B cell (primary cell): Measurements from ENCODE around the gene FNDC11. TPM values are rescaled to one million over a fixed set of nuclear protein-coding genes. Genes with fewer than 3 reads are reported as not detected.

Experiments
- ATAC-seq: fragments of 200-7000 bp; cut with Tn5 transposase; one replicate; pipeline ENCODE4 v1.10.0; 2021; ENCODE audit warnings: low read depth, mild to moderate bottlenecking, moderate number of reproducible peaks, moderate library complexity
- CTCF ChIA-PET: fragments of 350-600 bp; sonication (Branson Sonifier 250); formaldehyde crosslinking; loops from one replicate; lab custom pipeline; 2021; ENCODE audit warnings: antibody characterized with exemption, inconsistent platforms; lab: Charles Lee
- POLR2A ChIA-PET: fragments of 350-600 bp; sonication (Branson Sonifier 250); formaldehyde crosslinking; loops from one replicate; lab custom pipeline; 2021; ENCODE audit warnings: antibody characterized with exemption; lab: Charles Lee
- DNase-seq: peaks from one replicate; pipeline ENCODE4 v3.0.0; 2013
- H2AFZ ChIP-seq: 2 replicates; pipeline ENCODE4 v1.6.1; 2012; ENCODE audit warnings: mild to moderate bottlenecking, low read depth, low read length; ENCODE audit not compliant: insufficient read depth, poor library complexity, severe bottlenecking
- H3K27ac ChIP-seq, 2 donors: 1 replicate in 1 of 2; 2 replicates in 1 of 2; pipeline ENCODE4 v1.5.1; 2012 to 2013; ENCODE audit warnings: low read length in 2 of 2, mild to moderate bottlenecking in 2 of 2, moderate library complexity in 1 of 2
- H3K27me3 ChIP-seq, 4 experiments: fragments of 200-600 bp in 1 of 4; sonication (generic) in 1 of 4; replicated peaks in 1 of 4; 1 replicate in 2 of 4; 2 replicates in 2 of 4; pipeline versions ENCODE4 v1.6.1 to v1.7.0; 2013 to 2016; ENCODE audit warnings: low read length in 3 of 4, mild to moderate bottlenecking in 2 of 4, mixed read lengths in 1 of 4, moderate library complexity in 1 of 4; ENCODE audit not compliant: insufficient read depth in 4 of 4, control insufficient read depth in 3 of 4; ENCODE audit errors: control extremely low read depth in 1 of 4
- H3K36me3 ChIP-seq, 2 experiments: replicated peaks in 1 of 2; 1 replicate in 1 of 2; 2 replicates in 1 of 2; pipeline versions ENCODE4 v1.6.1 to v1.7.1; 2013; ENCODE audit warnings: low read length in 1 of 2; ENCODE audit not compliant: insufficient read depth in 2 of 2, control insufficient read depth in 1 of 2; ENCODE audit errors: control extremely low read depth in 1 of 2, extremely low read depth in 1 of 2
- H3K4me1 ChIP-seq, 2 donors: fragments of 200-600 bp in 1 of 2; sonication (generic) in 1 of 2; 1 replicate in 1 of 2; 2 replicates in 1 of 2; pipeline versions ENCODE4 v1.5.1 to v1.6.1; 2013 to 2017; ENCODE audit warnings: low read length in 2 of 2; ENCODE audit not compliant: control insufficient read depth in 2 of 2, insufficient read depth in 2 of 2
- H3K4me2 ChIP-seq: replicated peaks from 2 replicates; pipeline ENCODE3; 2012; ENCODE audit warnings: mild to moderate bottlenecking, low read depth, low read length; ENCODE audit not compliant: poor library complexity, severe bottlenecking
- H3K4me3 ChIP-seq, 5 experiments: fragments of 200-600 bp in 1 of 5; sonication (generic) in 1 of 5; 1 replicate in 3 of 5; 2 replicates in 2 of 5; pipeline versions ENCODE4 v1.5.1 to v1.7.0; 2011 to 2016; ENCODE audit warnings: low read length in 4 of 5, mild to moderate bottlenecking in 4 of 5, low read depth in 2 of 5, control low read depth in 1 of 5, moderate library complexity in 1 of 5; ENCODE audit not compliant: insufficient read depth in 1 of 5; ENCODE audit errors: control extremely low read depth in 1 of 5, extremely low read depth in 1 of 5
- H3K79me2 ChIP-seq: fragments of 200-600 bp; sonication (generic); one replicate; pipeline ENCODE4 v1.6.0; 2016; ENCODE audit warnings: low read length; ENCODE audit not compliant: control insufficient read depth, insufficient read depth
- H3K9ac ChIP-seq: fragments of 200-600 bp; sonication (generic); 2 replicates; pipeline ENCODE4 v1.6.1; 2017; ENCODE audit warnings: mild to moderate bottlenecking, low read length, moderate library complexity
- H3K9me3 ChIP-seq, 3 donors: one replicate each; pipeline versions ENCODE4 v1.6.1 to v1.7.1; 2013; ENCODE audit warnings: low read length in 2 of 3; ENCODE audit not compliant: control insufficient read depth in 2 of 3, insufficient read depth in 1 of 3; ENCODE audit errors: control extremely low read depth in 1 of 3
- H4K20me1 ChIP-seq: 2 replicates; pipeline ENCODE4 v1.6.0; 2012; ENCODE audit warnings: mild to moderate bottlenecking, low read length; ENCODE audit not compliant: insufficient read depth, control insufficient read depth, poor library complexity, severe bottlenecking
- H3K27ac Mint-ChIP-seq: one replicate; pipeline ENCODE4 v1.8.0; 2021; ENCODE audit warnings: mixed read lengths
- H3K27me3 Mint-ChIP-seq: one replicate; pipeline ENCODE4 v1.8.0; 2021; ENCODE audit warnings: mixed read lengths
- H3K4me1 Mint-ChIP-seq: one replicate; pipeline ENCODE4 v1.8.0; 2021; ENCODE audit warnings: mixed read lengths
- H3K4me3 Mint-ChIP-seq: one replicate; pipeline ENCODE4 v1.8.0; 2021; ENCODE audit warnings: mixed read lengths
- H3K9me3 Mint-ChIP-seq: one replicate; pipeline ENCODE4 v1.8.0; 2022; ENCODE audit warnings: mixed read lengths; ENCODE audit not compliant: insufficient read depth
- CTCF ChIP-seq: fragments of 200-600 bp; IDR thresholded peaks from one replicate; pipeline ENCODE4 v1.8.0; 2022; ENCODE audit warnings: antibody characterized with exemption, mild to moderate bottlenecking
- EZH2 ChIP-seq: IDR thresholded peaks from 2 replicates; pipeline ENCODE4 v1.6.1; 2012; ENCODE audit warnings: borderline replicate concordance, low read depth, mild to moderate bottlenecking, moderate library complexity, low read length; ENCODE audit not compliant: insufficient read depth, poor library complexity, severe bottlenecking
- WGBS: methylation state at CpG from one replicate; pipeline ENCODE4 v1.1.5; 2013; ENCODE audit warnings: missing lambda C conversion rate; ENCODE audit not compliant: insufficient coverage; 5-methylcytosine and 5-hydroxymethylcytosine counted together
- intact Hi-C: fragments of 100-400 bp; cut with micrococcal nuclease; formaldehyde crosslinking; loops from one replicate; pipeline ENCODE4 v1.10.0; 2022
- polyA plus RNA-seq: library from polyadenylated mRNA; depleted of rRNA; stranded (reverse); fragments of >200 nt; gene quantifications from 2 replicates; pipeline ENCODE4 v1.2.3, GENCODE V29; 2012
- total RNA-seq, 2 donors: library from RNA; stranded (reverse); fragments of 120-200 nt in 1 of 2; gene quantifications; 1 replicate in 1 of 2; 2 replicates in 1 of 2; pipeline versions ENCODE4 v1.2.3 to v1.2.4, GENCODE V29; 2013 to 2022

The FNDC11 gene
- total and polyA plus RNA-seq, 2 donors (not counting 1 experiment from before 2014, with no cell fraction given) = 3.8 to 34.2 TPM

DNA sequence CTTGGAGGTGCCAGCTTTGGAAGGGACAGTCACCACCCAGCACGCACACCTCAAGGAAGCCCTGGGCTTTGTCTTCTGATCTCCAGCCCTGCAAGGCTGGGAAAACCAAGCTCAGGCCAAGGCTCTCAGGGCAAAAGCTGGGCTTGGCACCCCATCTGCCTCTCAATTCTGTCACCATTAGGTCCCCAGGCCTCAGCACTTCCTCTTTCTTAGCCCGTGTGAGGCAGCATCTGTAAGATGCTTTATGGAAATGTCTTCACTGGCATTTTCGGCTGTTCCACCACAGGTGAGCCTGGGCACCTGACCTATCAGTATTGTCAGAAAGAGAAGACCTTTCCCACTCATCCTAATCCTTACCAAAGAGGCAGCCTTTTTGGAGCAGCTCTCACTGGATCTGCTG is 48.4 kb downstream of the FNDC11 start:
- Histone ChIP-seq H2AFZ (no peak overlapping the region), H3K27ac (peak overlapping the region in 1 of 2 donors; percentile 54), H3K4me3 (no peak overlapping the region), H3K27me3 (no peaks in the 10 kb centered on the region), H3K9ac (no peak overlapping the region), H3K79me2 (peaks cover 29% of the 10 kb centered on the region), H3K4me1 (peaks cover 0 to 8% of the 10 kb centered on the region in 2 donors), H4K20me1 (peaks cover 36% of the 10 kb centered on the region), H3K9me3 (peaks cover 0 to 9% (median 0%) of the 10 kb centered on the region in 3 donors), H3K4me2 (no peak overlapping the region), H3K36me3 (peaks cover 4 to 48% of the 10 kb centered on the region in 2 experiments)
- ATAC-seq = no peak
- CTCF ChIA-PET = interaction anchor here (1.3 kb wide), 1 partner anchor 40 kb away, joined by 6 read pairs; no protein-coding TSS in a partner anchor
- Mint-ChIP-seq H3K27ac (peak overlapping the region; percentile 56), H3K4me1 (peaks cover 11% of the 10 kb centered on the region), H3K4me3 (no peak overlapping the region), H3K9me3 (no peaks in the 10 kb centered on the region), H3K27me3 (no peaks in the 10 kb centered on the region)
- WGBS = 70% methylated on average over 2 of the region's 3 CpGs
- DNase-seq = peak; percentile 38
- intact Hi-C loops = no loop called here
- TF ChIP-seq EZH2 (no peak), CTCF (no peak)
- POLR2A ChIA-PET = no interaction called here

Other genes starting within 250 kb of the FNDC11 start
- gene CHRNA4, start 192.8 kb upstream of the FNDC11 start, total RNA-seq = not detected in 2 replicates
- gene CHRNA4, start 192.8 kb upstream of the FNDC11 start, polyA plus RNA-seq = not detected in 2 replicates
- 0.12 and 0.49 TPM in 2 replicates for gene KCNQ2, start 81.5 kb upstream of the FNDC11 start, total RNA-seq
- not detected in 2 replicates for gene KCNQ2, start 81.5 kb upstream of the FNDC11 start, polyA plus RNA-seq
- 1.8 and 2.2 TPM in 2 replicates for gene EEF1A2, start 55.1 kb upstream of the FNDC11 start, total RNA-seq
- gene EEF1A2, start 55.1 kb upstream of the FNDC11 start, polyA plus RNA-seq = 2.4 and 2.9 TPM in 2 replicates
- 149 and 162 TPM in 2 replicates for gene PPDPF, start 33.4 kb upstream of the FNDC11 start, total RNA-seq
- 93.5 and 144 TPM in 2 replicates for gene PPDPF, start 33.4 kb upstream of the FNDC11 start, polyA plus RNA-seq
- 0.75 and 0.86 TPM in 2 replicates for gene PTK6, start 16.8 kb upstream of the FNDC11 start, total RNA-seq
- 2.3 and 2.8 TPM in 2 replicates for gene PTK6, start 16.8 kb upstream of the FNDC11 start, polyA plus RNA-seq
- gene SRMS, start 6.4 kb upstream of the FNDC11 start, total RNA-seq = 0.17 and 0.27 TPM in 2 replicates
- gene SRMS, start 6.4 kb upstream of the FNDC11 start, polyA plus RNA-seq = 0.26 and 0.54 TPM in 2 replicates
- gene HELZ2, start 20.1 kb downstream of the FNDC11 start, total RNA-seq = 52.6 and 53.7 TPM in 2 replicates
- 36.3 and 40.6 TPM in 2 replicates for gene HELZ2, start 20.1 kb downstream of the FNDC11 start, polyA plus RNA-seq
- 24.5 and 26.1 TPM in 2 replicates for gene GMEB2, start 72.9 kb downstream of the FNDC11 start, total RNA-seq
- 17.7 and 26.3 TPM in 2 replicates for gene GMEB2, start 72.9 kb downstream of the FNDC11 start, polyA plus RNA-seq
- 32.2 and 35.0 TPM in 2 replicates for gene STMN3, start 99.3 kb downstream of the FNDC11 start, total RNA-seq
- 56.4 and 59.4 TPM in 2 replicates for gene STMN3, start 99.3 kb downstream of the FNDC11 start, polyA plus RNA-seq
- gene RTEL1, start 104.2 kb downstream of the FNDC11 start, total RNA-seq = 32.6 and 35.3 TPM in 2 replicates
- 15.1 and 21.2 TPM in 2 replicates for gene RTEL1, start 104.2 kb downstream of the FNDC11 start, polyA plus RNA-seq
- gene TNFRSF6B, start 142.5 kb downstream of the FNDC11 start, total RNA-seq = not detected in 2 replicates
- gene TNFRSF6B, start 142.5 kb downstream of the FNDC11 start, polyA plus RNA-seq = 6.7 and 7.8 TPM in 2 replicates
- gene ARFRP1, start 153.8 kb downstream of the FNDC11 start, total RNA-seq = 73.3 and 75.5 TPM in 2 replicates
- gene ARFRP1, start 153.8 kb downstream of the FNDC11 start, polyA plus RNA-seq = 41.0 and 42.1 TPM in 2 replicates
- gene ZGPAT, start 153.9 kb downstream of the FNDC11 start, total RNA-seq = 46.1 and 47.5 TPM in 2 replicates
- gene ZGPAT, start 153.9 kb downstream of the FNDC11 start, polyA plus RNA-seq = 62.1 and 71.7 TPM in 2 replicates
- 14.5 and 14.8 TPM in 2 replicates for gene LIME1, start 182.5 kb downstream of the FNDC11 start, total RNA-seq
- gene LIME1, start 182.5 kb downstream of the FNDC11 start, polyA plus RNA-seq = 63.0 and 95.2 TPM in 2 replicates
- 49.4 and 50.8 TPM in 2 replicates for gene SLC2A4RG, start 185.6 kb downstream of the FNDC11 start, total RNA-seq
- 28.5 and 39.7 TPM in 2 replicates for gene SLC2A4RG, start 185.6 kb downstream of the FNDC11 start, polyA plus RNA-seq